ENCODE data around the gene MYF6. TPM values are rescaled to one million over a fixed set of nuclear protein-coding genes. Genes with fewer than 3 reads are reported as not detected.

Gene MYF6
- total and polyA plus RNA-seq, 2 donors (not counting 1 experiment from before 2014, with no cell fraction given), result not detected

GRCh38 chr12:80712866-80713265, 5.4 kb downstream of the MYF6 start:
- Histone ChIP-seq H4K20me1 (ENCODE audit: control insufficient read depth, extremely low read depth, insufficient read depth, low read length) (no peaks in the 10 kb centered on the region), H2AFZ (ENCODE audit: low read length) (no peak overlapping the region), H3K36me3 (ENCODE audit: control insufficient read depth, insufficient read depth, low read length) (no peaks in the 10 kb centered on the region), H3K4me2 (ENCODE audit: extremely low read depth, insufficient read depth, low read length) (no peak overlapping the region), H3K27ac (ENCODE audit: insufficient read depth, low read length) (no peak overlapping the region), H3K4me1 (ENCODE audit: control insufficient read depth, extremely low read depth, insufficient read depth, low read length) (no peaks in the 10 kb centered on the region), H3K9me3 (ENCODE audit: control insufficient read depth, insufficient read depth, low read depth, low read length) (no peaks in the 10 kb centered on the region), H3K9ac (ENCODE audit: insufficient read depth, low read length) (no peak overlapping the region), H3K4me3 (replicated peaks in 1 of 4; ENCODE audit: control extremely low read depth in 1 of 4, insufficient read depth in 1 of 4, low read depth in 3 of 4, low read length in 4 of 4) (no peak overlapping the region), H3K27me3 (ENCODE audit: control insufficient read depth, insufficient read depth, low read length) (no peaks in the 10 kb centered on the region), H3K79me2 (ENCODE audit: control insufficient read depth, insufficient read depth, low read length) (no peaks in the 10 kb centered on the region)
- DNase-seq (ENCODE audit: low read depth in 2 of 2), result no peak
- TF ChIP-seq EZH2 (IDR thresholded peaks at IDR 0.05; ENCODE audit: low read length, missing control alignments), result no peak
- TF ChIP-seq CTCF (conservative IDR thresholded peaks at IDR 0.05 in 1 of 2, IDR thresholded peaks at IDR 0.05 in 1 of 2; ENCODE audit: low read depth in 1 of 2, low read length in 2 of 2), result no peak

- DNase-seq (ENCODE audit: low read depth in 2 of 2), result no peak
- Histone ChIP-seq H3K27me3 (ENCODE audit: control insufficient read depth, insufficient read depth, low read length) (no peaks in the 10 kb centered on the region), H3K4me2 (ENCODE audit: extremely low read depth, insufficient read depth, low read length) (no peak overlapping the region), H3K36me3 (ENCODE audit: control insufficient read depth, insufficient read depth, low read length) (no peaks in the 10 kb centered on the region), H3K27ac (ENCODE audit: insufficient read depth, low read length) (no peak overlapping the region), H4K20me1 (ENCODE audit: control insufficient read depth, extremely low read depth, insufficient read depth, low read length) (no peaks in the 10 kb centered on the region), H3K9ac (ENCODE audit: insufficient read depth, low read length) (no peak overlapping the region), H3K4me3 (replicated peaks in 1 of 4; ENCODE audit: control extremely low read depth in 1 of 4, insufficient read depth in 1 of 4, low read depth in 3 of 4, low read length in 4 of 4) (no peak overlapping the region), H3K79me2 (ENCODE audit: control insufficient read depth, insufficient read depth, low read length) (no peaks in the 10 kb centered on the region), H3K9me3 (ENCODE audit: control insufficient read depth, insufficient read depth, low read depth, low read length) (no peaks in the 10 kb centered on the region), H2AFZ (ENCODE audit: low read length) (no peak overlapping the region), H3K4me1 (ENCODE audit: control insufficient read depth, extremely low read depth, insufficient read depth, low read length) (no peaks in the 10 kb centered on the region)
- TF ChIP-seq CTCF (conservative IDR thresholded peaks at IDR 0.05 in 1 of 2, IDR thresholded peaks at IDR 0.05 in 1 of 2; ENCODE audit: low read depth in 1 of 2, low read length in 2 of 2), result no peak
- no peak for TF ChIP-seq EZH2 (IDR thresholded peaks at IDR 0.05; ENCODE audit: low read length, missing control alignments)
Measured at GRCh38 chr12:80713419-80713818, 6.0 kb downstream of the MYF6 start.

GRCh38 chr12:80714055-80714454, 6.6 kb downstream of the MYF6 start:
- Histone ChIP-seq H3K36me3 (ENCODE audit: control insufficient read depth, insufficient read depth, low read length) (no peaks in the 10 kb centered on the region), H3K27me3 (ENCODE audit: control insufficient read depth, insufficient read depth, low read length) (no peaks in the 10 kb centered on the region), H3K9me3 (ENCODE audit: control insufficient read depth, insufficient read depth, low read depth, low read length) (no peaks in the 10 kb centered on the region), H3K4me1 (ENCODE audit: control insufficient read depth, extremely low read depth, insufficient read depth, low read length) (no peaks in the 10 kb centered on the region), H3K4me2 (ENCODE audit: extremely low read depth, insufficient read depth, low read length) (peak overlapping the region; percentile 40), H2AFZ (ENCODE audit: low read length) (peak overlapping the region; percentile 59), H3K27ac (ENCODE audit: insufficient read depth, low read length) (no peak overlapping the region), H3K4me3 (replicated peaks in 1 of 4; ENCODE audit: control extremely low read depth in 1 of 4, insufficient read depth in 1 of 4, low read depth in 3 of 4, low read length in 4 of 4) (peak overlapping the region in 2 of 4 experiments; percentile 23 to 32), H3K9ac (ENCODE audit: insufficient read depth, low read length) (no peak overlapping the region), H3K79me2 (ENCODE audit: control insufficient read depth, insufficient read depth, low read length) (no peaks in the 10 kb centered on the region), H4K20me1 (ENCODE audit: control insufficient read depth, extremely low read depth, insufficient read depth, low read length) (no peaks in the 10 kb centered on the region)
- DNase-seq (ENCODE audit: low read depth in 2 of 2), result peak; percentile 31 to 43
- TF ChIP-seq CTCF (conservative IDR thresholded peaks at IDR 0.05 in 1 of 2, IDR thresholded peaks at IDR 0.05 in 1 of 2; ENCODE audit: low read depth in 1 of 2, low read length in 2 of 2), result no peak
